K562 (cell line): ENCODE data around the gene VAC14. TPM values are rescaled to one million over a fixed set of nuclear protein-coding genes. Genes with fewer than 3 reads are reported as not detected.

ENCODE experiments used
- ATAC-seq: fragments of 200-7000 bp; cut with Tn5 transposase; 3 replicates; pipeline ENCODE4 v1.9.1; 2020; ENCODE audit warnings: moderate library complexity
- BruUV-seq: library from RNA; stranded (reverse); fragments of 400-500 nt; replicated peaks from 2 replicates; lab custom pipeline; 2021; lab: Mats Ljungman, UMichigan
- CTCF ChIA-PET: fragments of 300-600 bp; formaldehyde crosslinking; extraction: SDS; loops from one replicate; lab custom pipeline; 2021; ENCODE audit warnings: low intra/inter-chr PET ratio; lab: Yijun Ruan, JAX
- POLR2A ChIA-PET: fragments of 300-600, 350-650 bp; sonication (Branson Sonifier 250); formaldehyde crosslinking; extraction: SDS; loops from one replicate; lab custom pipeline; 2021; ENCODE audit warnings: antibody characterized with exemption, inconsistent platforms; lab: Yijun Ruan, JAX
- DNase-seq, 4 experiments: peaks; one replicate each; pipeline versions ENCODE4 v3.0.0 to v3.0.0-alpha.2; 2011 to 2018; ENCODE audit warnings: low spot score in 3 of 4, mixed read lengths in 3 of 4; ENCODE audit errors: extremely low read depth in 1 of 4
- FAIRE-seq: peaks from 2 replicates; lab custom pipeline; 2011; peaks lifted over from hg19 to GRCh38; lab: Jason Lieb, UNC
- H2AFZ ChIP-seq: 2 replicates; pipeline ENCODE4 v1.6.0; 2011; ENCODE audit warnings: low read depth, low read length, control low read depth, inconsistent platforms
- H3K27ac ChIP-seq: fragments of 200-600 bp; 3 replicates; pipeline ENCODE4 v1.8.0; 2011; ENCODE audit warnings: low read depth, mild to moderate bottlenecking, control low read depth, inconsistent platforms, low read length, moderate library complexity, mixed read lengths; ENCODE audit errors: extremely low read depth
- H3K27me3 ChIP-seq, 2 experiments: fragments of 300-600 bp in 1 of 2; 2 replicates in 1 of 2; 3 replicates in 1 of 2; pipeline versions ENCODE4 v1.6.0 to v1.8.0; 2011; ENCODE audit warnings: inconsistent platforms in 2 of 2, low read length in 2 of 2, mild to moderate bottlenecking in 1 of 2, mixed read lengths in 1 of 2, moderate library complexity in 1 of 2; ENCODE audit not compliant: control insufficient read depth in 2 of 2, insufficient read depth in 2 of 2
- H3K36me3 ChIP-seq: fragments of 300-600 bp; 3 replicates; pipeline ENCODE4 v1.8.0; 2011; ENCODE audit warnings: mild to moderate bottlenecking, low read length, inconsistent platforms; ENCODE audit not compliant: control insufficient read depth, insufficient read depth
- H3K4me1 ChIP-seq, 2 experiments: fragments of 200-600 bp in 1 of 2; replicated peaks in 1 of 2; 2 replicates in 1 of 2; 3 replicates in 1 of 2; pipeline versions ENCODE4 v1.5.1 to v1.8.0; 2011; ENCODE audit warnings: inconsistent platforms in 2 of 2, low read length in 2 of 2, mild to moderate bottlenecking in 1 of 2, mixed read lengths in 1 of 2, moderate library complexity in 1 of 2; ENCODE audit not compliant: control insufficient read depth in 2 of 2, insufficient read depth in 2 of 2
- H3K4me2 ChIP-seq: 2 replicates; pipeline ENCODE4 v1.6.1; 2011; ENCODE audit warnings: low read length, control low read depth, inconsistent platforms, mixed read lengths; ENCODE audit not compliant: insufficient read depth
- H3K4me3 ChIP-seq: fragments of 200-600 bp; sonication (generic), shearing (Covaris generic); 2 replicates; pipeline ENCODE4 v1.5.1; 2016; ENCODE audit warnings: control low read depth, inconsistent platforms
- H3K79me2 ChIP-seq: fragments of 200-600 bp; 3 replicates; pipeline ENCODE4 v1.8.0; 2011; ENCODE audit warnings: low read length, inconsistent platforms; ENCODE audit not compliant: control insufficient read depth, insufficient read depth
- H3K9ac ChIP-seq, 2 experiments: 2 replicates each; pipeline versions ENCODE4 v1.6.0 to v1.6.1; 2011; ENCODE audit warnings: low read depth in 2 of 2, low read length in 2 of 2, control low read depth in 1 of 2, inconsistent platforms in 1 of 2, mild to moderate bottlenecking in 1 of 2, mixed read lengths in 1 of 2; ENCODE audit not compliant: insufficient read depth in 1 of 2
- H3K9me1 ChIP-seq: one replicate; pipeline ENCODE4 v1.6.0; 2011; ENCODE audit warnings: inconsistent platforms, mild to moderate bottlenecking, low read length, moderate library complexity; ENCODE audit not compliant: control insufficient read depth, insufficient read depth
- H3K9me3 ChIP-seq: replicated peaks from 2 replicates; pipeline ENCODE4 v1.5.1; 2011; ENCODE audit warnings: low read depth, low read length, inconsistent platforms; ENCODE audit not compliant: control insufficient read depth, insufficient read depth
- H4K20me1 ChIP-seq: replicated peaks from 2 replicates; pipeline ENCODE4 v1.6.1; 2011; ENCODE audit warnings: low read length, inconsistent platforms, mixed read lengths; ENCODE audit not compliant: control insufficient read depth, insufficient read depth
- ASH1L ChIP-seq: fragments of 450-650 bp; IDR thresholded peaks from 2 replicates; pipeline ENCODE4 v1.6.1; 2018; ENCODE audit warnings: borderline replicate concordance, mild to moderate bottlenecking, low read depth; ENCODE audit not compliant: partially characterized antibody
- ATF7 ChIP-seq: fragments of 450-650 bp; IDR thresholded peaks from 2 replicates; pipeline ENCODE4 v1.7.1; 2014; ENCODE audit warnings: mild to moderate bottlenecking, moderate library complexity
- DIDO1 ChIP-seq: fragments of 450-650 bp; IDR thresholded peaks from 2 replicates; pipeline ENCODE4 v1.6.1; 2016; ENCODE audit warnings: low read depth, missing biosample characterization, missing genetic modification characterization
- EP300 ChIP-seq: IDR thresholded peaks from 2 replicates; pipeline ENCODE4 v1.6.1; 2012; ENCODE audit warnings: low read length, improper control_type of control experiment
- HNRNPL ChIP-seq: fragments of 200-400 bp; formaldehyde crosslinking; IDR thresholded peaks from 2 replicates; pipeline ENCODE4 v1.6.1; 2017; ENCODE audit warnings: low read depth, mild to moderate bottlenecking, low read length
- MAFK ChIP-seq: IDR thresholded peaks from 2 replicates; pipeline ENCODE4 v1.6.1; 2011; ENCODE audit warnings: low read length, improper control_type of control experiment
- MCM3 ChIP-seq: fragments of 450-650 bp; IDR thresholded peaks from 2 replicates; pipeline ENCODE4 v1.6.1; 2016
- MED1 ChIP-seq: sonication (generic); formaldehyde crosslinking; IDR thresholded peaks from 2 replicates; pipeline ENCODE4 v1.8.1; 2023; ENCODE audit warnings: missing genetic modification reagents, borderline replicate concordance
- PML ChIP-seq: IDR thresholded peaks from 2 replicates; pipeline ENCODE4 v1.6.1; 2012; ENCODE audit warnings: low read length, inconsistent platforms
- SMARCC2 ChIP-seq: fragments of 450-650 bp; IDR thresholded peaks from 2 replicates; pipeline ENCODE4 v1.6.1; 2017; ENCODE audit warnings: antibody characterized with exemption, moderate library complexity, mild to moderate bottlenecking, low read depth
- SMC3 ChIP-seq: conservative IDR thresholded peaks from 2 replicates; pipeline ENCODE4 v1.6.1; 2011; ENCODE audit warnings: low read depth, low read length, improper control_type of control experiment; ENCODE audit not compliant: insufficient read depth
- SNIP1 ChIP-seq: fragments of 450-650 bp; IDR thresholded peaks from 2 replicates; pipeline ENCODE4 v1.7.1; 2017; ENCODE audit warnings: low read depth, mild to moderate bottlenecking
- SRF ChIP-seq, 2 experiments: fragments of 250-450, 450-650 bp in 1 of 2; sonication (Bioruptor Pico) in 1 of 2; sonication (generic) in 1 of 2; formaldehyde crosslinking; IDR thresholded peaks; 2 replicates each; pipeline versions ENCODE4 v1.5.0 to v1.5.1; 2020 to 2022; ENCODE audit warnings: mild to moderate bottlenecking in 1 of 2, missing genetic modification reagents in 1 of 2
- SRSF9 ChIP-seq: fragments of 200-400 bp; formaldehyde crosslinking; IDR thresholded peaks from 2 replicates; pipeline ENCODE4 v1.6.1; 2017; ENCODE audit warnings: low read depth, low read length, borderline replicate concordance
- XRCC3 ChIP-seq: fragments of 450-650 bp; IDR thresholded peaks from 2 replicates; pipeline ENCODE4 v1.6.1; 2017; ENCODE audit warnings: mild to moderate bottlenecking, moderate library complexity
- ZBTB7A ChIP-seq: IDR thresholded peaks from 2 replicates; pipeline ENCODE4 v1.6.1; 2011; ENCODE audit warnings: low read depth, mild to moderate bottlenecking, low read length, moderate library complexity, borderline replicate concordance; ENCODE audit not compliant: control insufficient read depth
- ZC3H11A ChIP-seq: IDR thresholded peaks from 2 replicates; pipeline ENCODE4 v1.6.1; 2012; ENCODE audit warnings: low read depth, low read length, improper control_type of control experiment
- ZNF347 ChIP-seq: fragments of 450-650 bp; formaldehyde crosslinking; IDR thresholded peaks from 2 replicates; pipeline ENCODE4 v1.4.0; 2020; ENCODE audit warnings: low read depth, mild to moderate bottlenecking, moderate library complexity
- ZNF717 ChIP-seq: fragments of 250-450 bp; sonication (Bioruptor Pico); IDR thresholded peaks from 2 replicates; pipeline ENCODE4 v1.5.0; 2021
- ZNF79 ChIP-seq: fragments of 250-450 bp; sonication (Bioruptor Pico); IDR thresholded peaks from 2 replicates; pipeline ENCODE4 v1.4.0; 2020; ENCODE audit warnings: low read depth, mild to moderate bottlenecking, moderate library complexity
- WGBS: fragments of 100-300 bp; shearing (Covaris generic); methylation state at CpG from one replicate; pipeline ENCODE4 v1.1.6; 2016; ENCODE audit warnings: low coverage, mixed read lengths; ENCODE audit not compliant: insufficient coverage; ENCODE audit errors: missing lambda C conversion rate; 5-methylcytosine and 5-hydroxymethylcytosine counted together
- in situ Hi-C: fragments of 300-500 bp; cut with MboI; formaldehyde crosslinking; loops from 4 replicates; pipeline ENCODE4 v1.15.0; 2018; ENCODE audit warnings: inconsistent platforms, mixed read lengths
- intact Hi-C: fragments of 100-400 bp; cut with micrococcal nuclease; formaldehyde crosslinking; loops from 2 replicates; pipeline ENCODE4 v1.14.2; 2022
- polyA plus RNA-seq, 8 experiments: library from polyadenylated mRNA; depleted of rRNA in 4 of 8; stranded (reverse) in 5 of 8; unstranded in 3 of 8; fragments of >200 nt; fragmentation: Nextera tagmentation in 2 of 8; fragmentation: Illumina TruSeq in 1 of 8; extraction: Ambion mirVana in 2 of 8; extraction: Trizol in 1 of 8; gene quantifications; 2 replicates each; pipeline versions ENCODE4 v1.2.1 to v1.2.3, GENCODE V29; 2011 to 2014; ENCODE audit warnings: inconsistent platforms in 1 of 8, missing spikeins in 1 of 8
- total RNA-seq, 7 experiments: library from RNA; depleted of rRNA in 6 of 7; stranded (reverse); fragments of >200 nt in 6 of 7; fragmentation: Illumina TruSeq in 2 of 7; extraction: Trizol in 2 of 7; gene quantifications; 2 replicates each; pipeline versions ENCODE4 v1.2.1 to v1.2.3, GENCODE V29; 2011 to 2021; ENCODE audit warnings: low replicate concordance in 1 of 7
- TF ChIP-seq, protein P1 (sequence below): fragments of 450-650 bp; IDR thresholded peaks from 2 replicates; pipeline ENCODE4 v1.6.1; 2016; ENCODE audit warnings: missing biosample characterization, missing genetic modification characterization
- TF ChIP-seq, protein P2 (sequence below): sonication (generic); formaldehyde crosslinking; IDR thresholded peaks from 2 replicates; pipeline ENCODE4 v1.9.0; 2022; ENCODE audit warnings: mild to moderate bottlenecking, missing genetic modification reagents

Gene VAC14
- total and polyA plus RNA-seq, 9 of the 15 experiments (the other 6 are each of a cell fraction or from before 2014, with no cell fraction given) = 1.3 to 41.6 (median 26.6) TPM

DNA sequence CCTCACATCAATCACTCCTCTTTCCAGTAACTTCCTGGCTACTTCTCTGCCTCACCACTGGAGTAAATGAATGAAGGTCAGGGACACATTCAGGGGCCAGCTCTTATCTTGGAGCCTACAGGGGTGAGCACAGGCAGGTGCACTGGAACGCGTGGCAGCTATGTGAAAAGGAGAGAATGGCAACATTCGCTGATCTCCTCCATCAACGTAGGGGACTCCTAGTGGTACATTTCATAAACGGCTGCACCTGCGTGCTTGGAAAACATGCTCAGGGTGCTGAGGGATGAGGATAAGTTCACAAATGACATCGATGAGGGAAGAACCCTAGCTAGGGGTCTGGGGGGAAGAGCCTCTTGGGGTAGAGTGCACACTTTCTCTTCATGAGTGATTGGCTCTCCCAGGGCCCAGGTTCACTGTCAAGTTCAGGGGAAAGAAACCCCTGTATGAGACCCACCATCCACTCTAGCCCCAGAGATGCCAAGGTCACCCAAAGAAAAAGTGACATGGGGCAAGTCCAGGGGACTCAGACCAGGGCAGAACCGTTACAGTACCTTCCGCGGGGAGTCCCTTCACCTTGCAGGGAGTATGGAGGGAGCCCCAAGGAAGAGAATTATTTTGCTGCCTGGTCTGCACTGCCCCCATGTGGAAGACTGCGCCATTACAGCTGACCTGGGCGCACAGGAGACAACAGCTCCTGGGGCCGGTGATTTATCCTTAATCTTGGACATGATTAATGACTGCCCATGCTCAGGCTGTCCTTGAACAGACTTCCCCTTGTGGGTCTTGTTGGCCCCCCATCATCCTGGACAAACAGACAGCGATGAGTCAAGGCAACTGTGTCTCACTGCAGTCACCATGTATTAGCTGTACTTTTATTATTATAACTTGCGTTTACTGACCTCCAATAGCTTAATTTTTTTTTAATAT lies 30.1 kb downstream of the VAC14 start:
- Histone ChIP-seq H3K9ac (no peak overlapping the region), H3K9me3 (no peaks in the 10 kb centered on the region), H3K27me3 (no peaks in the 10 kb centered on the region), H3K4me3 (no peak overlapping the region), H3K4me2 (no peak overlapping the region), H2AFZ (no peak overlapping the region), H4K20me1 (no peaks in the 10 kb centered on the region; the same call in 1 of the 2 replicates), H3K9me1 (no peaks in the 10 kb centered on the region), H3K4me1 (peaks cover 0 to 2% of the 10 kb centered on the region in 2 experiments; a peak in 3 of 5 replicates), H3K79me2 (no peaks in the 10 kb centered on the region), H3K27ac (no peak overlapping the region), H3K36me3 (peaks cover 51% of the 10 kb centered on the region; the same call in 2 of the 3 replicates)
- FAIRE-seq = peak; percentile 98
- ChIA-PET POLR2A (interaction anchor here (0.8 to 1.3 kb wide), 4 partner anchors 11 to 82 kb away, joined by 3 read pairs; no protein-coding TSS in a partner anchor), CTCF (interaction anchor here (0.6 to 1.0 kb wide), 5 partner anchors 90 to 375 kb away, joined by 3 to 9 read pairs (median 4); no protein-coding TSS in a partner anchor)
- WGBS = 48% methylated on average over 15 of the region's 15 CpGs
- intact Hi-C loops (loop anchor here (2.0 to 10.0 kb wide), 3 partner anchors 84 to 396 kb away; partner anchors contain the start of gene MTSS2), in situ Hi-C loops (no loop called here)
- no TSS peak for BruUV-seq
- peak; percentile 81 to 84 (median 81) for DNase-seq
- ATAC-seq = peak; percentile 96
- TF ChIP-seq ZNF717 (CRISPR knock-in tag) (no peak), EP300 (peak; percentile 81), ASH1L (no peak), SMARCC2 (no peak), SRF (CRISPR knock-in tag; IDR thresholded peaks at IDR 0.05) (no peak), XRCC3 (no peak), SRSF9 (no peak), ZC3H11A (no peak), MED1 (CRISPR knock-in tag) (no peak), HNRNPL (no peak), MAFK (0 out of 2 replicates have a peak, but pooled peaks have one; percentile 20), MCM3 (no peak), ZNF347 (CRISPR knock-in tag) (no peak), ATF7 (peak; percentile 42), SMC3 (peak; percentile 86), ZNF79 (CRISPR knock-in tag) (no peak), DIDO1 (tag) (no peak), SNIP1 (no peak), ZBTB7A (peak; percentile 38; the same call in 1 of the 2 replicates), PML (no peak)
- TF ChIP-seq, protein P1, sequence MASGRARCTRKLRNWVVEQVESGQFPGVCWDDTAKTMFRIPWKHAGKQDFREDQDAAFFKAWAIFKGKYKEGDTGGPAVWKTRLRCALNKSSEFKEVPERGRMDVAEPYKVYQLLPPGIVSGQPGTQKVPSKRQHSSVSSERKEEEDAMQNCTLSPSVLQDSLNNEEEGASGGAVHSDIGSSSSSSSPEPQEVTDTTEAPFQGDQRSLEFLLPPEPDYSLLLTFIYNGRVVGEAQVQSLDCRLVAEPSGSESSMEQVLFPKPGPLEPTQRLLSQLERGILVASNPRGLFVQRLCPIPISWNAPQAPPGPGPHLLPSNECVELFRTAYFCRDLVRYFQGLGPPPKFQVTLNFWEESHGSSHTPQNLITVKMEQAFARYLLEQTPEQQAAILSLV (tag) = no peak
- TF ChIP-seq, protein P2, sequence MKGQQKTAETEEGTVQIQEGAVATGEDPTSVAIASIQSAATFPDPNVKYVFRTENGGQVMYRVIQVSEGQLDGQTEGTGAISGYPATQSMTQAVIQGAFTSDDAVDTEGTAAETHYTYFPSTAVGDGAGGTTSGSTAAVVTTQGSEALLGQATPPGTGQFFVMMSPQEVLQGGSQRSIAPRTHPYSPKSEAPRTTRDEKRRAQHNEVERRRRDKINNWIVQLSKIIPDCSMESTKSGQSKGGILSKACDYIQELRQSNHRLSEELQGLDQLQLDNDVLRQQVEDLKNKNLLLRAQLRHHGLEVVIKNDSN (CRISPR knock-in tag) = no peak
